ENCODE results near the gene DYRK3. TPM values are rescaled to one million over a fixed set of nuclear protein-coding genes. Genes with fewer than 3 reads are reported as not detected.

Gene DYRK3
- total RNA-seq, 4 donors from 2014 or later = 0.67 to 3.3 (median 0.85) TPM; not detected in 1

GRCh38 chr1:206653715-206654459, 18.6 kb downstream of the DYRK3 start:
- no peak overlapping the region for H3K4me3 ChIP-seq
- H3K27ac ChIP-seq = no peak overlapping the region

GRCh38 chr1:206654828-206655227, 19.5 kb downstream of the DYRK3 start:
- Histone ChIP-seq H3K27ac (no peak overlapping the region), H3K9me3 (no peaks in the 10 kb centered on the region), H3K4me1 (peaks cover 0 to 11% (median 1%) of the 10 kb centered on the region in 4 donors), H3K36me3 (no peaks in the 10 kb centered on the region), H3K4me3 (no peak overlapping the region), H3K27me3 (no peaks in the 10 kb centered on the region)
- no peak for DNase-seq
- TF ChIP-seq, protein P1, sequence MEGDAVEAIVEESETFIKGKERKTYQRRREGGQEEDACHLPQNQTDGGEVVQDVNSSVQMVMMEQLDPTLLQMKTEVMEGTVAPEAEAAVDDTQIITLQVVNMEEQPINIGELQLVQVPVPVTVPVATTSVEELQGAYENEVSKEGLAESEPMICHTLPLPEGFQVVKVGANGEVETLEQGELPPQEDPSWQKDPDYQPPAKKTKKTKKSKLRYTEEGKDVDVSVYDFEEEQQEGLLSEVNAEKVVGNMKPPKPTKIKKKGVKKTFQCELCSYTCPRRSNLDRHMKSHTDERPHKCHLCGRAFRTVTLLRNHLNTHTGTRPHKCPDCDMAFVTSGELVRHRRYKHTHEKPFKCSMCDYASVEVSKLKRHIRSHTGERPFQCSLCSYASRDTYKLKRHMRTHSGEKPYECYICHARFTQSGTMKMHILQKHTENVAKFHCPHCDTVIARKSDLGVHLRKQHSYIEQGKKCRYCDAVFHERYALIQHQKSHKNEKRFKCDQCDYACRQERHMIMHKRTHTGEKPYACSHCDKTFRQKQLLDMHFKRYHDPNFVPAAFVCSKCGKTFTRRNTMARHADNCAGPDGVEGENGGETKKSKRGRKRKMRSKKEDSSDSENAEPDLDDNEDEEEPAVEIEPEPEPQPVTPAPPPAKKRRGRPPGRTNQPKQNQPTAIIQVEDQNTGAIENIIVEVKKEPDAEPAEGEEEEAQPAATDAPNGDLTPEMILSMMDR (IDR thresholded peaks at IDR 0.05) = no peak
- no peak for TF ChIP-seq POLR2A (IDR thresholded peaks at IDR 0.05)

More at GRCh38 chr1:206653715-206654459, 18.6 kb downstream of the DYRK3 start:
- Histone ChIP-seq H3K36me3 (no peaks in the 10 kb centered on the region), H3K4me1 (peaks cover 0 to 2% (median 0%) of the 10 kb centered on the region in 4 donors), H3K27me3 (no peaks in the 10 kb centered on the region), H3K9me3 (no peaks in the 10 kb centered on the region)
- TF ChIP-seq POLR2A (IDR thresholded peaks at IDR 0.05) = no peak
- TF ChIP-seq, protein P1 (IDR thresholded peaks at IDR 0.05) = no peak
- no peak for DNase-seq

- peaks cover 0 to 12% (median 1%) of the 10 kb centered on the region in 4 donors for H3K4me1 ChIP-seq
- no peaks in the 10 kb centered on the region for H3K9me3 ChIP-seq
- DNase-seq = no peak
- H3K27me3 ChIP-seq = no peaks in the 10 kb centered on the region
- no peak for TF ChIP-seq POLR2A (IDR thresholded peaks at IDR 0.05)
- TF ChIP-seq, protein P1 (IDR thresholded peaks at IDR 0.05) = no peak
- H3K4me3 ChIP-seq = no peak overlapping the region
- H3K27ac ChIP-seq = no peak overlapping the region
- H3K36me3 ChIP-seq = no peaks in the 10 kb centered on the region
Measured at GRCh38 chr1:206655471-206655882, 20.1 kb downstream of the DYRK3 start.

DNA sequence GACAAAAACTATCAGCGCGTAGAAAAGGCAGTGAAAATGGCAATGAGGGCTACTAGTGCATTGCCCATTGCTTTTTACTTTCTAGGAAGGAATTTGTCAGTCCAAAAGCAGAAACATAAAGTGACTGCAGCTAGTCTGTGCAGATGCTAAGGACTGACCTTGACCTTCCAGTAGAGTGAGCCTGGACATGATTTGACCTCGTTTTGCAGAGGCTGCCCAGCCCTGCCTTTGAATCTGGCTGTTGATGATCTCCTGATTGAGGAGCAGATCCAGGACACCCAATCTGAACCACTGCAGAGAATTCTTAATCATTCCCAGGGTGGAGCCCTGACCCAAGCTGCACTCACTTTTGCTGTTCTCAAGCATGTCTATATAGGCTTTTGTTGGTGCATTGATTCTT, 21.6 kb downstream of the DYRK3 start:
- Histone ChIP-seq H3K27ac (no peak overlapping the region), H3K9me3 (no peaks in the 10 kb centered on the region), H3K4me1 (peaks cover 0 to 12% (median 1%) of the 10 kb centered on the region in 4 donors), H3K4me3 (no peak overlapping the region), H3K27me3 (no peaks in the 10 kb centered on the region), H3K36me3 (no peaks in the 10 kb centered on the region)
- TF ChIP-seq POLR2A (IDR thresholded peaks at IDR 0.05) = no peak
- TF ChIP-seq, protein P1 (IDR thresholded peaks at IDR 0.05) = no peak
- DNase-seq = no peak

DNA sequence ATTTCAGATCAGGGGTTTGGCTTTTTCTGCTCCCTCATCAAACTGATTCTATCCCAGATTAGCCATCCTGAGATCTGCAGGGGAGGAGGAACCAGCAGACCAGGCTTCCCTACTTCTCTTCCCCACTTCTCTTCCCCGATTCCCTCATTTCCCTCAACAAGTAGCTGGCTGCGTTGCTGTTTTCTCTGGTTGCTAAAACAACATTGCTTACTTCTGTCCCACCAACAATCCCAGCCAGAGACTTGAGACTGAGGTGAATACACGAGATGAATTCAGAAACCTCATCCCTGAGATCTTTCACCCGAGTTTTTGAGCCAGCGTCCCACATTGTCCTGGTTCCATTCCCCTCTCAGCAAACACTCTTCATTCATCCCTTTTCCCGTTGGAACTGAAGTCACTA, 22.4 kb downstream of the DYRK3 start:
- Histone ChIP-seq H3K27me3 (no peaks in the 10 kb centered on the region), H3K27ac (peak overlapping the region in 1 of 4 donors; percentile 25), H3K9me3 (no peaks in the 10 kb centered on the region), H3K36me3 (no peaks in the 10 kb centered on the region), H3K4me3 (no peak overlapping the region), H3K4me1 (peaks cover 0 to 12% (median 1%) of the 10 kb centered on the region in 4 donors)
- no peak for DNase-seq
- no peak for TF ChIP-seq POLR2A (IDR thresholded peaks at IDR 0.05)
- TF ChIP-seq, protein P1 (IDR thresholded peaks at IDR 0.05) = no peak
